Right atrium auricular region (tissue), 2 donors: ENCODE data around the gene CPSF3. TPM values are rescaled to one million over a fixed set of nuclear protein-coding genes. Genes with fewer than 3 reads are reported as not detected.
A peak's percentile ranks its signal among the peaks of the same experiment; 100 is the strongest.
"Not testable (repeated sequence)": the region's sequence is repeated elsewhere in the genome, so short reads cannot be mapped to it uniquely, and the experiment has no call there.

Experiments
- DNase-seq: peaks from one replicate; pipeline ENCODE4 v3.0.0-alpha.2; 2019; ENCODE audit warnings: low spot score
- H3K27ac ChIP-seq, 2 donors: fragments of 200-600 bp; sonication (generic); 1 replicate in 1 of 2; 2 replicates in 1 of 2; pipeline ENCODE4 v1.5.1; 2016 to 2019
- H3K27me3 ChIP-seq, 2 donors: fragments of 200-600 bp; sonication (generic); one replicate each; pipeline versions ENCODE4 v1.5.1 to v1.6.0; 2017 to 2019
- H3K36me3 ChIP-seq: fragments of 200-600 bp; sonication (generic); one replicate; pipeline ENCODE4 v1.5.1; 2016
- H3K4me1 ChIP-seq, 2 donors: fragments of 200-600 bp; sonication (generic); one replicate each; pipeline versions ENCODE4 v1.5.1 to v1.6.0; 2017 to 2019
- H3K4me3 ChIP-seq, 2 donors: fragments of 200-600 bp; sonication (generic); 1 replicate in 1 of 2; 2 replicates in 1 of 2; pipeline ENCODE4 v1.5.1; 2017 to 2019; ENCODE audit warnings: mild to moderate bottlenecking in 1 of 2, moderate library complexity in 1 of 2
- H3K9me3 ChIP-seq, 2 donors: fragments of 200-600 bp; sonication (generic); one replicate each; pipeline ENCODE4 v1.5.1; 2019
- CTCF ChIP-seq, 2 donors: fragments of 200-600 bp; sonication (generic); IDR thresholded peaks; one replicate each; pipeline ENCODE4 v1.5.1; 2019; ENCODE audit warnings: antibody characterized with exemption in 2 of 2
- total RNA-seq, 2 donors: library from RNA; depleted of rRNA; stranded (reverse); fragments of >200 nt; gene quantifications; one replicate each; pipeline ENCODE4 v1.1.0, GENCODE V29; 2016

Gene CPSF3
- total RNA-seq, 2 donors from 2014 or later, result 13.7 to 13.9 TPM

- H3K36me3 ChIP-seq, result peaks cover 46% of the 10 kb centered on the region
- no peak for DNase-seq
- TF ChIP-seq CTCF (IDR thresholded peaks at IDR 0.05), result no peak
These were observed 31.3 kb upstream of the CPSF3 start for GRCh38 chr2:9391961-9392720.

DNA sequence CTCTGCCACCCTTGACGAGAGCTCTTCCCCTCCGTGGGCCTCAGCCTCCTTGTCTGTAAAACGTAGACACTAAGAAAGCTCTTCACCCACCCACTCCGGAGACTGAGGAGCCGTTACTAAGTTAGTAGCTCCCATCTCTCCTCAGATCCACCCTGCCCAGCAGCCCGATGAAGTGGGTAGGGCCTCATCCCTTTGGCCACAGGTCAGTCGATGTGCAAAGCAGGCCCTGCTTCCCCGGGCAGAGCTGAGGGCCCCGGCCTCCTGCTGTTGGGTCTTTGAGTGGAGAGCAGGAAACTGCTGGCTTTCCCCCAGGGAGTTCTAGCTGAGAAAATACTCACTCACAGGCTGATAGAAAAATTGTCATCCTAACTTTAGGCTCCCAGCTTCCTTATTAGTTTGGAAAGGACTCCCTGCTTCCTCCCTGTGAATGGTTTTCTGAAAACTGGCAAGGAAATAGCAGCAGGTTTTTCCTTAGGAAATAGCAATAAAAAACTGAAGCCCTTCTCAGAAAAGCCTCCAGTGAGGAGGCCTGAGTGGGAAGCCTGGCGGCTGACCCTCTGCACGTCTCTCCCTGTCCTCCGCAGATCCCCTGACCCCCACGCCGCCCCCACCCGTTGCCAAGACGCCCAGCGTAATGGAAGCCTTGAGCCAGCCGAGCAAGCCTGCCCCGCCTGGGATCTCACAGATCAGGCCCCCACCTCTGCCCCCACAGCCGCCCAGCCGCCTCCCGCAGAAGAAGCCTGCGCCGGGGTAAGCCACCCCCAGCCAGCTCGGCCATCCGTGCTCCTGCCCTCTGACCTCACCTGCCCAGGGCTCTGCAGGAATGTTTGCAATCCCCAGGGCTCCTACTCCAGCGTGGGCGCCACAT is 30.3 kb upstream of the CPSF3 start:
- Histone ChIP-seq H3K27ac (peak overlapping the region; percentile 61 to 71), H3K27me3 (no peaks in the 10 kb centered on the region), H3K4me1 (peaks cover 0 to 20% of the 10 kb centered on the region in 2 donors), H3K36me3 (peaks cover 46% of the 10 kb centered on the region), H3K4me3 (no peak overlapping the region), H3K9me3 (no peaks in the 10 kb centered on the region)
- no peak for TF ChIP-seq CTCF (IDR thresholded peaks at IDR 0.05)
- DNase-seq, result peak; percentile 69

More at GRCh38 chr2:9391961-9392720, 31.3 kb upstream of the CPSF3 start:
- Histone ChIP-seq H3K9me3 (no peaks in the 10 kb centered on the region), H3K4me3 (no peak overlapping the region), H3K27me3 (no peaks in the 10 kb centered on the region), H3K27ac (peak overlapping the region; percentile 61 to 71), H3K4me1 (peaks cover 0 to 20% of the 10 kb centered on the region in 2 donors)

- Histone ChIP-seq H3K4me3 (no peak overlapping the region), H3K9me3 (no peaks in the 10 kb centered on the region), H3K36me3 (peaks cover 33% of the 10 kb centered on the region), H3K27me3 (no peaks in the 10 kb centered on the region), H3K27ac (no peak overlapping the region), H3K4me1 (peaks cover 0 to 20% of the 10 kb centered on the region in 2 donors)
- no peak for TF ChIP-seq CTCF (IDR thresholded peaks at IDR 0.05)
- DNase-seq, result no peak
These were observed 28.6 kb upstream of the CPSF3 start for GRCh38 chr2:9394816-9395215.

- H3K27ac ChIP-seq, result no peak overlapping the region
- H3K4me3 ChIP-seq, result no peak overlapping the region
- peaks cover 0 to 16% of the 10 kb centered on the region in 2 donors for H3K4me1 ChIP-seq
- H3K9me3 ChIP-seq, result no peaks in the 10 kb centered on the region
- DNase-seq, result no peak
- no peak for TF ChIP-seq CTCF (IDR thresholded peaks at IDR 0.05)
- no peaks in the 10 kb centered on the region for H3K27me3 ChIP-seq
- peaks cover 35% of the 10 kb centered on the region for H3K36me3 ChIP-seq
These were observed 26.3 kb upstream of the CPSF3 start for GRCh38 chr2:9397201-9397600.

GRCh38 chr2:9398251-9398650 is 25.2 kb upstream of the CPSF3 start:
- H3K27me3 ChIP-seq, DNase-seq, H3K4me3 ChIP-seq, H3K4me1 ChIP-seq, H3K9me3 ChIP-seq: not testable (repeated sequence)
- Histone ChIP-seq H3K27ac (peak overlapping the region; percentile 53 to 67), H3K36me3 (peaks cover 43% of the 10 kb centered on the region)
